Breast epithelium (tissue), 3 donors: ENCODE results near the gene PHF21B.

Source experiments
- CTCF ChIP-seq, 3 donors: fragments of 450-650 bp; IDR thresholded peaks; one replicate each; pipeline ENCODE4 v1.5.1; 2016 to 2017; ENCODE audit warnings: antibody characterized with exemption in 3 of 3, mild to moderate bottlenecking in 3 of 3, moderate library complexity in 3 of 3
- POLR2A ChIP-seq: fragments of 450-650 bp; IDR thresholded peaks from one replicate; pipeline ENCODE4 v1.6.1; 2016; ENCODE audit warnings: antibody characterized with exemption, mild to moderate bottlenecking, moderate library complexity
- POLR2AphosphoS5 ChIP-seq, 3 donors: sonication (generic); formaldehyde crosslinking; IDR thresholded peaks; one replicate each; pipeline ENCODE4 v1.6.1; 2017; ENCODE audit warnings: antibody characterized with exemption in 3 of 3

- TF ChIP-seq POLR2A: no peak
- TF ChIP-seq CTCF (IDR thresholded peaks at IDR 0.05): no peak
- TF ChIP-seq POLR2AphosphoS5 (IDR thresholded peaks at IDR 0.05): no peak
These were observed 27.4 kb downstream of the PHF21B start for GRCh38 chr22:44982445-44982844.
